Measurements from ENCODE around the gene HSPA6.

- TF ChIP-seq CTCF (IDR thresholded peaks at IDR 0.05; ENCODE audit: insufficient read depth, low read depth, low read length) (no peak), EZH2 (IDR thresholded peaks at IDR 0.05; ENCODE audit: insufficient read depth, low read length) (no peak)
Measured at GRCh38 chr1:161499099-161500039, 25.0 kb upstream of the HSPA6 start.

Measured in astrocyte (in vitro differentiated cells and primary cell).